ENCODE results near the gene KIF1A. TPM values are rescaled to one million over a fixed set of nuclear protein-coding genes. Genes with fewer than 3 reads are reported as not detected.

The KIF1A gene
- total and polyA plus RNA-seq, 2 of the 13 experiments (the other 11 are each of a cell fraction or from before 2014, with no cell fraction given), result 0.01 TPM; not detected in 1

GRCh38 chr2:240840435-240841060, 20.5 kb upstream of the KIF1A start (continued):
- TF ChIP-seq ATM (IDR thresholded peaks at IDR 0.05; ENCODE audit: borderline replicate concordance) (no peak), ZZZ3 (CRISPR knock-in tag; IDR thresholded peaks at IDR 0.05; ENCODE audit: borderline replicate concordance) (no peak), ZNF770 (CRISPR knock-in tag; IDR thresholded peaks at IDR 0.05) (no peak), ZNF296 (CRISPR knock-in tag; conservative IDR thresholded peaks at IDR 0.05) (peak; percentile 94), ZNF580 (CRISPR knock-in tag; IDR thresholded peaks at IDR 0.05; ENCODE audit: borderline replicate concordance, low read depth) (peak; percentile 32; the same call in 1 of the 2 replicates), EHMT2 (IDR thresholded peaks at IDR 0.05; ENCODE audit: borderline replicate concordance, low read depth, low read length) (0 out of 2 replicates have a peak, but pooled peaks have one; percentile 34), ZNF124 (CRISPR knock-in tag; IDR thresholded peaks at IDR 0.05) (no peak; the same call in 1 of the 2 replicates), PAF1 (CRISPR knock-in tag; IDR thresholded peaks at IDR 0.05) (no peak), ZBTB7A (CRISPR knock-in tag; IDR thresholded peaks at IDR 0.05) (0 out of 2 replicates have a peak, but pooled peaks have one; percentile 43), TRIM24 (CRISPR knock-in tag; IDR thresholded peaks at IDR 0.05) (no peak), FOXP1 (IDR thresholded peaks at IDR 0.05) (no peak), FOXP1 (CRISPR knock-in tag; IDR thresholded peaks at IDR 0.05) (no peak), JUN (CRISPR knock-in tag; IDR thresholded peaks at IDR 0.05) (no peak), TFE3 (CRISPR knock-in tag; IDR thresholded peaks at IDR 0.05) (peak; percentile 44; the same call in 1 of the 2 replicates), ZNF563 (CRISPR knock-in tag; IDR thresholded peaks at IDR 0.05) (no peak), BORCS8-MEF2B (CRISPR knock-in tag; IDR thresholded peaks at IDR 0.05) (peak; percentile 59; the same call in 1 of the 2 replicates), JUND (CRISPR knock-in tag; IDR thresholded peaks at IDR 0.05) (no peak), ZNF354B (CRISPR knock-in tag; IDR thresholded peaks at IDR 0.05) (no peak), ZBTB42 (CRISPR knock-in tag; IDR thresholded peaks at IDR 0.05) (no peak), ZNF850 (CRISPR knock-in tag; conservative IDR thresholded peaks at IDR 0.05) (no peak), SRF (IDR thresholded peaks at IDR 0.05; ENCODE audit: low read depth, low read length) (no peak), TBP (CRISPR knock-in tag; IDR thresholded peaks at IDR 0.05) (no peak), MIXL1 (CRISPR knock-in tag; IDR thresholded peaks at IDR 0.05) (peak; percentile 73), RNF219 (CRISPR knock-in tag; IDR thresholded peaks at IDR 0.05) (no peak), ZNF589 (CRISPR knock-in tag; conservative IDR thresholded peaks at IDR 0.05) (no peak), ZFP41 (CRISPR knock-in tag; IDR thresholded peaks at IDR 0.05; ENCODE audit: borderline replicate concordance) (no peak)
